HCT116 (cell line): ENCODE results near the gene PKNOX2. TPM values are rescaled to one million over a fixed set of nuclear protein-coding genes. Genes with fewer than 3 reads are reported as not detected.

ENCODE experiments used
- ATAC-seq: fragments of 200-7000 bp; cut with Tn5 transposase; 2 replicates; pipeline ENCODE4 v1.9.1; 2020; ENCODE audit warnings: mild to moderate bottlenecking, moderate library complexity
- BruUV-seq: library from RNA; stranded (reverse); fragments of 400-500 nt; replicated peaks from 2 replicates; lab custom pipeline; 2021; lab: Mats Ljungman, UMichigan
- CTCF ChIA-PET: fragments of 300-600 bp; sonication (Branson Sonifier 250); formaldehyde crosslinking; loops from one replicate; lab custom pipeline; 2021; ENCODE audit warnings: antibody characterized with exemption; lab: Charles Lee
- POLR2A ChIA-PET: fragments of 300-600, 350-600 bp; sonication (Branson Sonifier 250); formaldehyde crosslinking; loops from one replicate; lab custom pipeline; 2021; ENCODE audit warnings: antibody characterized with exemption; lab: Charles Lee
- RAD21 ChIA-PET, 2 experiments: fragments of 300-600 bp; sonication (Branson Sonifier 250); formaldehyde crosslinking; loops; one replicate each; lab custom pipeline; 2023; ENCODE audit warnings: low total read pairs in 2 of 2; ENCODE audit not compliant: uncharacterized antibody in 2 of 2, unreplicated experiment in 2 of 2, low non-redundant PET in 1 of 2; lab: Charles Lee
- DNase-seq: peaks from one replicate; pipeline ENCODE4 v3.0.0-alpha.2; 2010; ENCODE audit warnings: low read depth, low spot score
- H2AFZ ChIP-seq: fragments of 200-600 bp; shearing (Covaris generic), sonication (generic); 2 replicates; pipeline ENCODE4 v1.6.1; 2017; ENCODE audit warnings: low read depth, mixed run types, mixed read lengths, antibody characterized with exemption, low read length; ENCODE audit not compliant: poor library complexity, severe bottlenecking
- H3K27ac ChIP-seq: 2 replicates; pipeline ENCODE4 v1.5.1; 2012; ENCODE audit warnings: low read depth, low read length
- H3K27me3 ChIP-seq: fragments of 200-600 bp; sonication (generic); 2 replicates; pipeline ENCODE4 v1.6.1; 2016; ENCODE audit warnings: mixed run types, low read length, mixed read lengths; ENCODE audit not compliant: insufficient read depth
- H3K36me3 ChIP-seq, 2 experiments: fragments of 200-500 bp in 1 of 2; fragments of 200-600 bp in 1 of 2; sonication (Bioruptor generic) in 1 of 2; sonication (generic) in 1 of 2; 2 replicates each; pipeline versions ENCODE4 v1.5.1 to v1.6.1; 2014 to 2016; ENCODE audit warnings: low read length in 2 of 2, inconsistent platforms in 1 of 2, mixed read lengths in 1 of 2, mixed run types in 1 of 2; ENCODE audit not compliant: insufficient read depth in 2 of 2, control insufficient read depth in 1 of 2
- H3K4me1 ChIP-seq, 2 experiments: fragments of 200-600 bp in 1 of 2; sonication (generic) in 1 of 2; 2 replicates each; pipeline versions ENCODE4 v1.5.1 to v1.6.1; 2012 to 2017; ENCODE audit warnings: low read length in 2 of 2, inconsistent platforms in 1 of 2, mild to moderate bottlenecking in 1 of 2, mixed read lengths in 1 of 2, mixed run types in 1 of 2, moderate library complexity in 1 of 2; ENCODE audit not compliant: insufficient read depth in 2 of 2, control insufficient read depth in 1 of 2
- H3K4me2 ChIP-seq: fragments of 200-600 bp; sonication (generic); 2 replicates; pipeline ENCODE4 v1.6.1; 2017; ENCODE audit warnings: mixed run types, low read length, mixed read lengths
- H3K4me3 ChIP-seq, 2 experiments: fragments of 200-600 bp in 1 of 2; sonication (generic) in 1 of 2; replicated peaks in 1 of 2; 2 replicates each; pipeline ENCODE4 v1.5.1; 2011 to 2016; ENCODE audit warnings: low read length in 2 of 2, control low read depth in 1 of 2, low read depth in 1 of 2, mild to moderate bottlenecking in 1 of 2, mixed read lengths in 1 of 2, mixed run types in 1 of 2
- H3K79me2 ChIP-seq: fragments of 200-600 bp; sonication (generic); 2 replicates; pipeline ENCODE4 v1.6.1; 2017; ENCODE audit warnings: mild to moderate bottlenecking, mixed run types, low read length, moderate library complexity, mixed read lengths; ENCODE audit not compliant: insufficient read depth
- H3K9ac ChIP-seq: fragments of 200-600 bp; sonication (generic); 2 replicates; pipeline ENCODE4 v1.6.1; 2016; ENCODE audit warnings: low read length, mixed read lengths
- H3K9me2 ChIP-seq: fragments of 200-600 bp; sonication (generic), shearing (Covaris generic); 2 replicates; pipeline ENCODE4 v1.6.1; 2017; ENCODE audit warnings: mixed run types, mild to moderate bottlenecking, moderate library complexity; ENCODE audit not compliant: insufficient read depth
- H3K9me3 ChIP-seq, 2 experiments: fragments of 200-500 bp in 1 of 2; fragments of 200-600 bp in 1 of 2; sonication (Bioruptor generic) in 1 of 2; sonication (generic) in 1 of 2; 2 replicates each; pipeline ENCODE4 v1.6.1; 2014 to 2017; ENCODE audit warnings: low read length in 2 of 2, mixed read lengths in 2 of 2, inconsistent platforms in 1 of 2, low read depth in 1 of 2, mild to moderate bottlenecking in 1 of 2, mixed run types in 1 of 2, moderate library complexity in 1 of 2; ENCODE audit not compliant: control insufficient read depth in 1 of 2, insufficient read depth in 1 of 2
- H4K20me1 ChIP-seq: fragments of 200-600 bp; sonication (generic), shearing (Covaris generic); 2 replicates; pipeline ENCODE4 v1.6.1; 2017; ENCODE audit warnings: mixed run types, mild to moderate bottlenecking, moderate library complexity; ENCODE audit not compliant: insufficient read depth
- CBX3 ChIP-seq: IDR thresholded peaks from 2 replicates; pipeline ENCODE4 v1.6.1; 2012; ENCODE audit warnings: low read depth
- EGR1 ChIP-seq: IDR thresholded peaks from 2 replicates; pipeline ENCODE4 v1.6.1; 2012; ENCODE audit warnings: low read depth
- ELF1 ChIP-seq: IDR thresholded peaks from 2 replicates; pipeline ENCODE4 v1.6.1; 2012; ENCODE audit warnings: low read depth, borderline replicate concordance
- EZH2 ChIP-seq: fragments of 200-600 bp; sonication (generic); IDR thresholded peaks from 2 replicates; pipeline ENCODE4 v1.6.1; 2017; ENCODE audit warnings: antibody characterized with exemption, mixed run types
- FOSL1 ChIP-seq: IDR thresholded peaks from 2 replicates; pipeline ENCODE4 v1.6.1; 2012; ENCODE audit warnings: low read depth
- RAD21 ChIP-seq: IDR thresholded peaks from 2 replicates; pipeline ENCODE4 v1.6.1; 2012; ENCODE audit warnings: low read depth, mild to moderate bottlenecking
- SIN3A ChIP-seq: IDR thresholded peaks from 2 replicates; pipeline ENCODE4 v1.6.1; 2012; ENCODE audit warnings: low read depth
- SRF ChIP-seq: IDR thresholded peaks from 2 replicates; pipeline ENCODE4 v1.6.1; 2012; ENCODE audit warnings: low read depth
- TCF7L2 ChIP-seq: IDR thresholded peaks from 2 replicates; pipeline ENCODE4 v1.7.0; 2011; ENCODE audit warnings: borderline replicate concordance, inconsistent platforms; ENCODE audit not compliant: insufficient read depth, insufficient read length; ENCODE audit errors: extremely low read depth
- intact Hi-C: fragments of 100-400 bp; cut with micrococcal nuclease; formaldehyde crosslinking; loops from 2 replicates; pipeline ENCODE4 v1.10.0; 2022
- total RNA-seq: library from RNA; stranded (reverse); gene quantifications from one replicate; pipeline ENCODE4 v1.2.1, GENCODE V29; 2021; ENCODE audit not compliant: unreplicated experiment
- TF ChIP-seq, protein P1 (sequence below): IDR thresholded peaks from 2 replicates; pipeline ENCODE4 v1.6.1; 2011; ENCODE audit warnings: mild to moderate bottlenecking, low read length, moderate library complexity; ENCODE audit not compliant: insufficient replicate concordance; ENCODE audit errors: extremely low read depth
- TF ChIP-seq, protein P2 (sequence below): IDR thresholded peaks from 2 replicates; pipeline ENCODE4 v1.6.1; 2012
- TF ChIP-seq, protein P3 (sequence below): IDR thresholded peaks from 2 replicates; pipeline ENCODE4 v1.6.1; 2012

PKNOX2 gene
- total RNA-seq, 1 experiment from 2014 or later: 0.20 TPM

DNA sequence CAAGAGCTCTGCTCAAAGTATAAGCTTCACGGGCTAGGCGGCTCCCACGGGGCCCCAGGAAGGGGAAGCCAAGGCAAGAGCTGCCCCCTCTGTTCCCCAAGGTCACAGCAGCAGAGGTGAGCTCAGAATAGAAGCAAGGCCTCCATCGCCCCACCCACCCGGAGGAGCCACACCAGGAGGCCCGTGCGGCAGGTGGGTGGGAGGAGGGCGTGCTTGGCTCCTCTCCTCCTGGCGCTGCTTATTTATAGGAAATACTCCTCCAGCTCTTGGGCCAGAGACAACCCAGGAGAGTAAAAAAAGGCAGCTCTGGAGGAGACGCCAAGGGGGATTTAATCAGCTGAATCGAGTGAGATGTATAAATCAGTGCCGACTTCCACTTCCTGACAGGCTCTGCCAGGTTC lies 243.8 kb downstream of the PKNOX2 start:
- no peaks in the 10 kb centered on the region for H3K79me2 ChIP-seq
- intact Hi-C loops: loop anchor here (10.0 kb wide), 1 partner anchor 264 kb away; no protein-coding TSS in a partner anchor
- no peak overlapping the region for H3K9ac ChIP-seq
- H2AFZ ChIP-seq: no peak overlapping the region
- DNase-seq (no peak), ATAC-seq (no peak)
- no peaks in the 10 kb centered on the region for H3K9me3 ChIP-seq
- H3K4me2 ChIP-seq: no peak overlapping the region
- no peaks in the 10 kb centered on the region for H3K36me3 ChIP-seq
- TF ChIP-seq, protein P1, sequence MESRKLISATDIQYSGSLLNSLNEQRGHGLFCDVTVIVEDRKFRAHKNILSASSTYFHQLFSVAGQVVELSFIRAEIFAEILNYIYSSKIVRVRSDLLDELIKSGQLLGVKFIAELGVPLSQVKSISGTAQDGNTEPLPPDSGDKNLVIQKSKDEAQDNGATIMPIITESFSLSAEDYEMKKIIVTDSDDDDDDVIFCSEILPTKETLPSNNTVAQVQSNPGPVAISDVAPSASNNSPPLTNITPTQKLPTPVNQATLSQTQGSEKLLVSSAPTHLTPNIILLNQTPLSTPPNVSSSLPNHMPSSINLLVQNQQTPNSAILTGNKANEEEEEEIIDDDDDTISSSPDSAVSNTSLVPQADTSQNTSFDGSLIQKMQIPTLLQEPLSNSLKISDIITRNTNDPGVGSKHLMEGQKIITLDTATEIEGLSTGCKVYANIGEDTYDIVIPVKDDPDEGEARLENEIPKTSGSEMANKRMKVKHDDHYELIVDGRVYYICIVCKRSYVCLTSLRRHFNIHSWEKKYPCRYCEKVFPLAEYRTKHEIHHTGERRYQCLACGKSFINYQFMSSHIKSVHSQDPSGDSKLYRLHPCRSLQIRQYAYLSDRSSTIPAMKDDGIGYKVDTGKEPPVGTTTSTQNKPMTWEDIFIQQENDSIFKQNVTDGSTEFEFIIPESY: no peak
- TF ChIP-seq ELF1: no peak
- TF ChIP-seq, protein P2, sequence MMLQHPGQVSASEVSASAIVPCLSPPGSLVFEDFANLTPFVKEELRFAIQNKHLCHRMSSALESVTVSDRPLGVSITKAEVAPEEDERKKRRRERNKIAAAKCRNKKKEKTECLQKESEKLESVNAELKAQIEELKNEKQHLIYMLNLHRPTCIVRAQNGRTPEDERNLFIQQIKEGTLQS: no peak
- TF ChIP-seq EZH2: no peak
- TF ChIP-seq FOSL1: no peak
- TF ChIP-seq SIN3A: no peak
- TF ChIP-seq, protein P3, sequence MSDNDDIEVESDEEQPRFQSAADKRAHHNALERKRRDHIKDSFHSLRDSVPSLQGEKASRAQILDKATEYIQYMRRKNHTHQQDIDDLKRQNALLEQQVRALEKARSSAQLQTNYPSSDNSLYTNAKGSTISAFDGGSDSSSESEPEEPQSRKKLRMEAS: no peak
- TF ChIP-seq SRF: no peak
- TF ChIP-seq TCF7L2: no peak
- no peak for TF ChIP-seq CBX3
- TF ChIP-seq RAD21: no peak
- TF ChIP-seq EGR1: no peak
- no peak overlapping the region for H3K27ac ChIP-seq
- CTCF ChIA-PET: interaction anchor here (1.0 kb wide), 1 partner anchor 25 kb away, joined by 3 read pairs; no protein-coding TSS in a partner anchor
- H3K9me2 ChIP-seq: no peaks in the 10 kb centered on the region
- POLR2A ChIA-PET: no interaction called here
- no peak overlapping the region for H3K4me3 ChIP-seq
- peaks cover 31% of the 10 kb centered on the region for H3K27me3 ChIP-seq
- H3K4me1 ChIP-seq: peaks cover 0 to 6% of the 10 kb centered on the region in 2 experiments; a peak in 1 of 4 replicates
- RAD21 ChIA-PET: no interaction called here
- no peaks in the 10 kb centered on the region for H4K20me1 ChIP-seq
- no TSS peak for BruUV-seq
